Mesendoderm (in vitro differentiated cells): ENCODE data around the gene VPS18.

Experiments used
- DNase-seq: peaks from one replicate; pipeline ENCODE4 v3.0.0; 2013
- H2AK5ac ChIP-seq: 2 replicates; pipeline ENCODE4 v1.6.1; 2013; ENCODE audit warnings: low read length, inconsistent platforms
- H2BK120ac ChIP-seq: 2 replicates; pipeline ENCODE4 v1.6.1; 2013; ENCODE audit warnings: low read depth, mild to moderate bottlenecking, low read length, moderate library complexity, mixed read lengths
- H2BK15ac ChIP-seq: replicated peaks from 2 replicates; pipeline ENCODE4 v1.6.1; 2013; ENCODE audit warnings: low read depth, mild to moderate bottlenecking, moderate library complexity
- H2BK5ac ChIP-seq: 2 replicates; pipeline ENCODE4 v1.6.1; 2013; ENCODE audit warnings: low read length, inconsistent platforms
- H3K18ac ChIP-seq: 2 replicates; pipeline ENCODE4 v1.6.1; 2013; ENCODE audit warnings: mild to moderate bottlenecking, low read length, mixed read lengths
- H3K23ac ChIP-seq: one replicate; pipeline ENCODE4 v1.6.1; 2013; ENCODE audit warnings: low read length
- H3K27ac ChIP-seq: 2 replicates; pipeline ENCODE4 v1.5.1; 2013; ENCODE audit warnings: low read depth, mild to moderate bottlenecking, inconsistent platforms, low read length, moderate library complexity
- H3K27me3 ChIP-seq: 2 replicates; pipeline ENCODE4 v1.6.1; 2013; ENCODE audit warnings: low read length, control low read depth, mild to moderate bottlenecking, inconsistent platforms; ENCODE audit not compliant: insufficient read depth, poor library complexity
- H3K36me3 ChIP-seq: 2 replicates; pipeline ENCODE4 v1.6.1; 2013; ENCODE audit warnings: low read length, inconsistent platforms; ENCODE audit not compliant: control insufficient read depth, insufficient read depth
- H3K4ac ChIP-seq: one replicate; pipeline ENCODE4 v1.6.1; 2013; ENCODE audit warnings: low read depth, mild to moderate bottlenecking, low read length, moderate library complexity
- H3K4me1 ChIP-seq: 2 replicates; pipeline ENCODE4 v1.6.1; 2013; ENCODE audit warnings: low read depth, low read length, inconsistent platforms; ENCODE audit not compliant: control insufficient read depth
- H3K4me2 ChIP-seq: 2 replicates; pipeline ENCODE4 v1.6.1; 2013; ENCODE audit warnings: low read length
- H3K4me3 ChIP-seq: 2 replicates; pipeline ENCODE4 v1.5.1; 2013; ENCODE audit warnings: mild to moderate bottlenecking, low read length
- H3K56ac ChIP-seq: one replicate; pipeline ENCODE4 v1.6.1; 2013; ENCODE audit warnings: low read length
- H3K79me1 ChIP-seq: 2 replicates; pipeline ENCODE4 v1.6.1; 2013; ENCODE audit warnings: low read length, inconsistent platforms
- H3K79me2 ChIP-seq: 2 replicates; pipeline ENCODE4 v1.6.1; 2013; ENCODE audit warnings: mild to moderate bottlenecking, low read length; ENCODE audit not compliant: control insufficient read depth, insufficient read depth
- H3K9ac ChIP-seq: 2 replicates; pipeline ENCODE4 v1.6.1; 2013; ENCODE audit warnings: low read length, inconsistent platforms
- H4K5ac ChIP-seq: one replicate; pipeline ENCODE4 v1.6.1; 2013; ENCODE audit warnings: low read length
- H4K8ac ChIP-seq: one replicate; pipeline ENCODE4 v1.6.1; 2013; ENCODE audit warnings: low read depth, mild to moderate bottlenecking, control low read depth, low read length, moderate library complexity
- WGBS: extraction: QIAGEN DNeasy Blood & Tissue Kit; methylation state at CpG from one replicate; pipeline ENCODE4 v1.1.7; 2013; ENCODE audit warnings: low lambda C conversion rate, missing lambda C conversion rate; ENCODE audit not compliant: insufficient coverage; ENCODE audit errors: extremely low coverage; 5-methylcytosine and 5-hydroxymethylcytosine counted together

Gene VPS18

DNA sequence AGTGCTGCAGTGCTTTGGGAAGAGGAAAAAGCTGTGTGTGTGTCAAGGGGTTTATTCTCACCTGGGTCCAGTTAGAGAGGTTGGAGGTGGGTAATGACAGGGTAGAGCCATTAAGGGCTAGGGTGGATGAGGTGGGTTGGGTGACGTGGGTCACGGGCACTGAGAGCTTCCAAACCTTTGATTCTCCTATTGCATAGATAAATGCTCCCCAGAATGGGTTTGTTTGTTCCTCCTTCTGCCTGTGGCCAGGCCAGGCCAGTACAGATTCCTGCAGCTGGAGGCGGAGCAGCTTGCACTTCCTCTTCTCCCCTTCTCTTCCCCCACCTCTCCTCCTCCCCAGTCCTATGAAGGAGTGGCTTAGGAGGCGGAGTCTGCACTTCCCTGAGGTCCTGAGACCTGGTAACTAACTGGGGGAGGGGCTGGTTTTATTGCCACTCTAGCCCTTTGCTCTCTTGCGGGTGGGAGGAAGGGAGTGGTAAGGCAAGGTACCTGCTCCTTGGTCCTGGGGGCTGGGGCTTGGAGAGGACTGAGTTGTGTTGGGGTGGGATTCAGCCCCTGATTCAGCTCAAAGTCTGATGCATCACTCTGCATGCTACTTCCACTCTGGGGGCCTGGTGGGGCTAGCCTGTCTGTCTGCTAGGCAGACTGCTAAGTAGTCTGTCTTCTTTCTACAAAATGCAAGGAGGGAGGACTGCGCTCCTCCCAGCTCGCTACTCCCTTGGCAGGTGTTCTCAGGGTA lies 46.9 kb upstream of the VPS18 start:
- WGBS: no CpG with 5 or more reads among the region's 7 CpGs
- Histone ChIP-seq H2BK120ac (no peak overlapping the region), H3K27me3 (no peaks in the 10 kb centered on the region), H2BK15ac (no peak overlapping the region), H3K79me2 (peaks cover 31% of the 10 kb centered on the region), H3K9ac (peak overlapping the region; percentile 38), H4K8ac (no peak overlapping the region), H2BK5ac (no peak overlapping the region), H4K5ac (no peak overlapping the region), H2AK5ac (peak overlapping the region; percentile 58), H3K36me3 (peaks cover 1% of the 10 kb centered on the region), H3K4ac (no peak overlapping the region), H3K4me3 (no peak overlapping the region), H3K27ac (no peak overlapping the region), H3K4me1 (peaks cover 20% of the 10 kb centered on the region), H3K56ac (peak overlapping the region; percentile 60), H3K79me1 (peaks cover 25% of the 10 kb centered on the region), H3K4me2 (peak overlapping the region; percentile 29), H3K18ac (no peak overlapping the region), H3K23ac (no peak overlapping the region)
- DNase-seq: peak; percentile 94

DNA sequence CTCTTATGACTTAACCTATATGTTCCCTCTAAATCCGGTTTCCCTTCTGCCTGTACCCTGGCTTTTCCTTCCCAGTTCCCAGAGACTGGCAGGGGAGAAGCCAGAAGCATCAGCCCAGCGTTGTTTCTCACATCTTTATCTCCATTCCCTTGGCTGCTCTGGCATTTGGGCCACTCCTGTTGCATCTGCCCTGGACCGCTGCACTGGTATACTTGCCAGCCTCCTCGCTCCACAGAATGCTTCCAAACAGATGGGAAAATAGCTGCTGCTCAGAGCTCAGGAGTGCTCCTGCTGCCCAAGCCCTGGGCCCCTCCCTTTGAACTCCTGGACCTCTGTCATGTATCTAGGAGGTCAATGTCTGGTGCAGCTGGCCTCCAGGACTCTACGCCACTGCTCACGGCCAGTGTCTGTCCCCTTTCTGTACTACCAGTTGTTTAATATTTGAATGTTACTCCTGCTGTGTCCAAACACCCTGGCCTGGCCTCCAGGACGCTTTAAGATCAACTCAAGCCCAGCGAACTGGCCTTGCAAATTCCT lies 43.6 kb upstream of the VPS18 start:
- WGBS: no CpG with 5 or more reads among the region's 8 CpGs
- H3K27me3 ChIP-seq: no peaks in the 10 kb centered on the region

DNA sequence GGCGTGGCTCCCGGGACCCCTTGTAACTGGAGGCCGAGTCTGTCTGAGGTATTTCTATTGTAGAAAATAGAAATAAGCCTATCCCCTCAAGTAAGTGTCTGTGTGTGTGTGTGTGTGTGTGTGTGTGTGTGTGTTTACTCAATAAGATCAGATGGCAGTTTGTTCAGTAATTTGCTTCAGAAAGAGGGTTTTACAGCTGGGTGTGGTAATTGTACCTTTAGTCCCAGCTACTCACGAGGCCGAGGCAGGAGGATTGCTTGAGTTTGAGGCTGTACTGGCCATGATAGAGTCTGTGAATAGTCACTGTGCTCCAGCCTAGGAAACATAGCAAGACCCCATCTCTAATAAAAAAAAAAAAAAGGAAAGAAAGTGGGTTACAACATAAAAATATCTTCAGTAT lies 41.7 kb upstream of the VPS18 start:
- no peak overlapping the region for H4K8ac ChIP-seq
- peaks cover 2% of the 10 kb centered on the region for H3K4me1 ChIP-seq
- H3K23ac ChIP-seq: no peak overlapping the region
- H3K56ac ChIP-seq: no peak overlapping the region
- H2BK120ac ChIP-seq: no peak overlapping the region
- peaks cover 9% of the 10 kb centered on the region for H3K79me1 ChIP-seq
- H3K9ac ChIP-seq: no peak overlapping the region
- no peaks in the 10 kb centered on the region for H3K27me3 ChIP-seq
- H2BK15ac ChIP-seq: no peak overlapping the region
- no peak overlapping the region for H3K27ac ChIP-seq
- no CpG with 5 or more reads among the region's 5 CpGs for WGBS
- no peak overlapping the region for H3K4me3 ChIP-seq
- no peak overlapping the region for H3K4me2 ChIP-seq
- no peak overlapping the region for H2BK5ac ChIP-seq
- no peak overlapping the region for H2AK5ac ChIP-seq
- H3K18ac ChIP-seq: no peak overlapping the region
- peaks cover 9% of the 10 kb centered on the region for H3K36me3 ChIP-seq
- peaks cover 9% of the 10 kb centered on the region for H3K79me2 ChIP-seq
- H4K5ac ChIP-seq: no peak overlapping the region
- no peak for DNase-seq
- H3K4ac ChIP-seq: no peak overlapping the region

More for the DNA sequence above, 43.6 kb upstream of the VPS18 start:
- Histone ChIP-seq H3K4me2 (no peak overlapping the region), H4K5ac (no peak overlapping the region), H4K8ac (no peak overlapping the region), H3K4me3 (no peak overlapping the region), H3K56ac (no peak overlapping the region), H2BK5ac (no peak overlapping the region), H3K79me2 (peaks cover 23% of the 10 kb centered on the region), H2BK15ac (no peak overlapping the region), H3K18ac (no peak overlapping the region), H3K4me1 (peaks cover 15% of the 10 kb centered on the region), H3K27ac (no peak overlapping the region), H3K4ac (no peak overlapping the region), H2AK5ac (no peak overlapping the region), H2BK120ac (no peak overlapping the region), H3K23ac (no peak overlapping the region), H3K79me1 (peaks cover 20% of the 10 kb centered on the region), H3K36me3 (peaks cover 5% of the 10 kb centered on the region), H3K9ac (no peak overlapping the region)
- DNase-seq: no peak

DNA sequence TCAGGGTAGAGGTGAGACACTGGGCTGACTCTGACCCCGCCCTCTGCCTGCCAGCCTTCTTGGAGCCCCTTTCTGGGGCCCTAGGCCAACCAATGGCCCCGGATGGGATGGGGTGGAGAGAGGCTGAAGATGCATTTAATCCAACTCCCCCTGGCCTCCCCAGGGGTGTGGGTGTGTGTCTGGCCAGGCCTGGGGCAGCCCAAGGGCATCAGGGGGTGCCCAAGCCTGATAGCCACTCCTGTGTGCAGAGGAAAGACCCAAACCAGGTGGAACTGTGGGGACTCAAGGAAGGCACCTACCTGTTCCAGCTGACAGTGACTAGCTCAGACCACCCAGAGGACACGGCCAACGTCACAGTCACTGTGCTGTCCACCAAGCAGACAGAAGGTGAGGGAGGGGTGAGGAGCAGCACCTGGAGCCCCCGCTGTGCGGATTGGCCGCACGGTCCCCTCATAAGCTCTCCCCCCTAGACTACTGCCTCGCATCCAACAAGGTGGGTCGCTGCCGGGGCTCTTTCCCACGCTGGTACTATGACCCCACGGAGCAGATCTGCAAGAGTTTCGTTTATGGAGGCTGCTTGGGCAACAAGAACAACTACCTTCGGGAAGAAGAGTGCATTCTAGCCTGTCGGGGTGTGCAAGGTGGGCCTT lies 40.9 kb upstream of the VPS18 start:
- H2BK120ac ChIP-seq: no peak overlapping the region
- no peaks in the 10 kb centered on the region for H3K4me1 ChIP-seq
- no peak overlapping the region for H3K9ac ChIP-seq
- no peak overlapping the region for H3K4me3 ChIP-seq
- H3K27ac ChIP-seq: no peak overlapping the region
- no peaks in the 10 kb centered on the region for H3K27me3 ChIP-seq
- no peak overlapping the region for H3K4me2 ChIP-seq
- no peak overlapping the region for H2BK5ac ChIP-seq
- no peak overlapping the region for H3K4ac ChIP-seq
- H3K36me3 ChIP-seq: peaks cover 8% of the 10 kb centered on the region
- no peak for DNase-seq
- no CpG with 5 or more reads among the region's 16 CpGs for WGBS
- H2AK5ac ChIP-seq: no peak overlapping the region
- H3K18ac ChIP-seq: no peak overlapping the region
- H2BK15ac ChIP-seq: no peak overlapping the region
- H3K23ac ChIP-seq: no peak overlapping the region
- H4K5ac ChIP-seq: no peak overlapping the region
- H3K79me1 ChIP-seq: peaks cover 1% of the 10 kb centered on the region
- H4K8ac ChIP-seq: no peak overlapping the region
- H3K56ac ChIP-seq: no peak overlapping the region
- H3K79me2 ChIP-seq: peaks cover 2% of the 10 kb centered on the region

DNA sequence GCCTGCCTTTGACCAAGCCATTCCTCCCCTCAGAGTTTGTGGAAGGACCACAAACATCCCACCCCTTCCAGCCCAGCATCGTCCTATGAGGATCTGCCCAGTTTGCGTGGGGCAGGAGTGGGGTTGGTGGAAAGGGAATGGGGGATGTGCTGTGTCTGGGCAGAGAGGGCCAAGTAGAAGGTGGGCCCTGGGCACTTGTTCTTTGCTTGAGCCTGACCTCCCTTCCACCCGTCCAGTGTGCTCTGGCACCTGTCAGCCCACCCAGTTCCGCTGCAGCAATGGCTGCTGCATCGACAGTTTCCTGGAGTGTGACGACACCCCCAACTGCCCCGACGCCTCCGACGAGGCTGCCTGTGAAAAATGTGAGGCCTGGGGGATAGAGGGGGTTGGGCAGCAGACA lies 40.1 kb upstream of the VPS18 start:
- Histone ChIP-seq H3K27me3 (no peaks in the 10 kb centered on the region), H3K27ac (no peak overlapping the region), H3K36me3 (peaks cover 8% of the 10 kb centered on the region), H3K56ac (no peak overlapping the region), H3K23ac (no peak overlapping the region), H2BK5ac (no peak overlapping the region), H2BK15ac (no peak overlapping the region), H4K5ac (no peak overlapping the region), H3K79me2 (peaks cover 1% of the 10 kb centered on the region), H3K4ac (no peak overlapping the region), H2AK5ac (no peak overlapping the region), H3K4me3 (no peak overlapping the region), H3K4me2 (no peak overlapping the region), H3K79me1 (peaks cover 1% of the 10 kb centered on the region), H2BK120ac (no peak overlapping the region), H3K18ac (no peak overlapping the region), H4K8ac (no peak overlapping the region), H3K9ac (no peak overlapping the region), H3K4me1 (no peaks in the 10 kb centered on the region)
- no peak for DNase-seq
- no CpG with 5 or more reads among the region's 10 CpGs for WGBS
